ENCODE results near the gene ADAM12.
"Not testable (repeated sequence)": the region's sequence is repeated elsewhere in the genome, so short reads cannot be mapped to it uniquely, and the experiment has no call there.

ADAM12 gene

DNA sequence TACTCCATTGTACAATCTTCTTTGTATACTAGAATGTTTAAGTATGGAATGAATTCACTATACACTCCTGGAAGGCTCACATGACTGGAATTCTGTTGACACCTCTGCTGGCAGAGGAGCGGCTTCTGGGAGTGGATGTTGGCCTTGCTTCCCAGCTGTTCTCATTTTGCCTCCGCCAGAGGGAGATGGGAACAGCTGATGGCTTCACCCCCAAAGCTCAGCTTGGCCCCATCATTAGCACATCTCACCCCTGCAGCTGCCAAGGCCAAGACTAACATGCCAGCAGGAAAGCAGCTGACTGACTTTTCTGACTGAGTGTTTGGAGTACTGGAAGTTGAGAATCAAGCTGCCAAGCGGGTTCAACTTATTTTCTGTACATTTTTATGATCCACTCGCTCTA, 15.1 kb downstream of the ADAM12 start:
- no peak for DNase-seq

DNA sequence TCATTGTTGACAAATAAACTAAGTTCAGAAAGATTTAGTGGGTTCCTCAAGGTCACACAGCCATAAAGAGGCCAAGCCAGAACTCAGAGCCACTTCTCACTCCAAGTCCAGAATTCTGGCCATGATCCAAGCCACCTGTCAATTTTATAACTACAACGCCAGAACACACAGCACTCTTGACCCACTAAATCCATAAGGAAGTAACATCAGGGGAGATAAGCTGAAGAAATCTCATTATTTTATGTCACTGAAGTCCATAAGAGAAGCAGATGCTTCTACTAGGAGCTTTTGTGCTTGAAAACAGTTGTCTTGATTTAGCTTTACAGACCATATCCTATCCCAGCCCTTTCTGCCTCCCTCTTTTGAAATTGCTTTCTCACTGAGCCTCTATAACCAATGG, 15.9 kb downstream of the ADAM12 start:
- DNase-seq: no peak

DNA sequence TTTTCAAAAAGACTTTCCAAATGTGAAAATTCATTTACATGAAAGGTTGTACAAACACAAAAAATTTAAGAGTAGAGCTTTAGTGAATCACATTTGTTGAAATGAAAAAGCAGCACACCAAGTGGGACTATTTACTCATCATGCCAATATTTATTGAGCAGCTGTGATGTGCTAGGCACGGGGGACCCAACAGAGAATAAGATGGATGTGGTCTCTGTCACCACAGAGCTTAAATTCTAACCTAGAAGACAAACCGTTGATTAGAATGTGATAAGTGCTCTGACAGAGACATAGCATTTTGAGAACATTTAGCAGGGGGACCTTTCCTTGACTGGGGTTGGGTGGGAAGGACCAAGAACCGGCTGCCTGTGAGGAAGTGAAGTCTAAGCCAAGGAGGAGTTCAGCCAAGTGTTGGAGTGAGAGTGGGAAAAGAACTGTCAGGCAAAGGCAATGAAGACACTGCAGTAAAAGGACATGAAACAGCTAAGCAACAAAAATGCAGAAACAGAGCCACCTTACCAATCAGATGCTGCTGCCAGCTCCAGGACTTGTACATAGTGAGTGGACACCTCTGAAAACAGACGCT, 19.1 kb downstream of the ADAM12 start:
- DNase-seq: no peak

DNA sequence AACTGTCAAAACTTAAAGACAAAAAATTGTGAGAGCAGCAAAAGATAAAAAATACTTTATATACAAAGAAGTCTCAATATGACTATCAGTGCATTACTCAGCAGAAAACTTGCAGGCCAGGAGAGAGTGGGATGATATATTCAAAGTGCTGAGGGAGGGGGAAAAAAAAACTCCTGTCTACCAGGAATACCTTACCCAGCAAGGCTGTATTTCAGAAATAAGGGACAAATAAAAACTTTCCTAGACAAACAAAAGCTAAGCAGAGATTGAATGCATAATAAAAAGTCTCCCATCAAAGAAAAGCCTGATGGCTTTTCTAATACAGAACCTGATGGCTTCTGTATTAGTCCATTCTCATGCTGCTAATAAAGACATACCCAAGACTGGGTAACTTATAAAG, 31.1 kb downstream of the ADAM12 start:
- no peak for DNase-seq

DNA sequence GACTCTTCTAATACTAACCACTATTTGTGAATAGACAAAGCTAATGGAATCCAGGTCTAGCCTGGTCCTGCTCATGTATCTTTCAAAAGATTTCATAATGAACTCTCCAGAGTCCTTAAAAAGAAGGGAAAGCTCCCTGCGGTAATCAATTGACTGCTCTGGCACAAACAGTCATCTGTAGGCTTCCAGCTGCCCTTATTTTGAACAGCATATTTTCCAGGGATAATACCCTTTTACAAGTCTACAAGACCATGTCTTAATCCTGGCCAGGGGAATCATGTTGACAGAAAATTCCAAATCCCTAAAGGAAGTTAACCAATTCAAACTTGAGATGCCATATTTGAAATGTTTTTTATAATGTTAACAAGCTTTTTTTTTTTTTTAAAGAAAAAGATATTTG, 34.6 kb downstream of the ADAM12 start:
- no peak for DNase-seq

DNA sequence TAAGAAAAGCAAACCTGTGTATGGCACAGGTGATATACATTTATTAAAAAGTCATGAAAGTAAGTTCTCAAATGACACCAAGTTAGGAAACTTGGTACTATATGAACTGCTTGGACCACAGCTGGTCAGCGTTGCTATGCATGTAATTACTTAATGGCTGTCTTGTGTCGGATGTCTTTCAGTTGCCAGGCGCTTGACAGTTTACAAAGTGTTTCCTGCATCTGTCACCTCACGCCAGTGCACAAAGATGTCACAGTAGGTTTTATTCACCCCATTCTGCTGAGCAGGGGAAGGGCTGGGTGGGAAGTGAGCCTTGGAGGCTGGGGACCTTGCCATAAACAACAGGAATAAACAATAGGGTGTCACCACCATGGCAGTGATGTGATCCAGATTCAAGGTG, 35.8 kb downstream of the ADAM12 start:
- DNase-seq: no peak

DNA sequence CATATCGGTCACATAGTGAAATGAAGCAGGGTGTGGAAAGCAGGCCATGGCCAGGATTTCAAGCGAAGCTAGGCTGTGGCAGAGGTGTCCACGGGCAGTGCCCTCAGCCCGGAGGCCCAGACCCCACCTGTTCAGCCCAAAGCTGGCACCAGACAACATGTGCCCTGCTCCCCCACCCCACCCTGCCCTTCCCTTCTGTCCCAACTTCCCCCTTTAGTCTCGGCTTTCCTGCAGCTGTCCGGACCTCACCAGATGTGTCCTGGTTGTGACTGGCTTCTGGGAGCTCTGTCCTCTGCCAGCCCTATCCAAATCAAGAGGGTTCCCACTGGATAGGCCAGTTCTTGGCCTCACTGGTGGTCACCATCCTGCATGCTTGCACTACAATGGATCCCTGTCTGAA, 37.3 kb downstream of the ADAM12 start:
- no peak for DNase-seq

DNA sequence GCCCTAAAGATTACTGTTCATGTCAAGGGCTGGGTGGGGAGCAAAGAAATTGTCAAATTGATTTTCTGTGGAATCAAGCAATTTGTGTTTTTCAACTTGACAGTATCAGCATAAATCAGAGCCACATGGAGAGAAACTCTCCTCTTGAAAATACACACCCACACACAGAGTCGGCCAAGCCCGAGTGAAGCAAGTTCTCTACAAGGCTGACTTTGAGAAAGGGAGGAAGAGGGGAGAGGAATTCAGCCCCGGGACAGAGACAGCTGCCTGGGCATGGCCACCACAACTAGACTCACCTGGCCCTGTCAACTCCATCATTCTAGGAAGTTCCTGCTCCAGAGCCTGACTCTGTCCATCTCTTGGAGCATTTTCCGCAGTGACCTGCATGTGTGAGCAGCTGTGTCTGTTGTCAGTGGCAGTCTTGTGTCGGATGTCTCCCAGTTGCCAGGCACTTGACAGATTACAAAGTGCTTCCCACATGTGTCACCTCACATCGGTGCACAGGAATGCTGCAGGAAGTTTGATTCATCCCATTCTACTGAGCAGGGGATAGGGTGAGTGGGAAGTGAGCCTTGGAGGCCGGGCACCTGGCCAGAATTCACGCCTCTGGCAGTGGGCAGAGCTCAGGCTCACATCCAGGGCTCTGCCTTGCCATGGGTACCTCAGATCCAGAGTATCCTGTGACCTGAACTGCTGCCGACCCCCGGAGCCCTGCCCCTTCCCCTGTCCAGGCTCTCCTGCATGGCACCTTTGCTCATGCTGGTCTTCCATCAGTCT, 37.9 kb downstream of the ADAM12 start:
- no peak for DNase-seq

DNA sequence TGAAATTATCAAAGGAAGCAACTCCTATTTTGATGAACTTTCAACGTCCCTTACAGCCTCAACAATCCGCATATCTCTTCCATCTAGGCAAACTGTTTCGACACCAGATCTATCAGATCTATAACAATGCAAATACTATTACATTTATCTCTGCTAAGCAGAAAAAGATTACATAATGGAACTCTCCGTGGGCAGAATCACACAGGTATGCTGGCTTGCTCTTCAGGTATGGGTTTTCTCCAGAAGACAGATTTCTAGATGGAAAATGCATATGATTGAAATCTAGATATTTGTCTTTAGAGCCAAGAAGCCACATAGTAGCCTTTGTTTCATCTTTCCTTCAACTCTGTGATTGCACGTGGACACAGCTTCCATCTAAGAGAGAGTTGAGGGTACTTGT, 38.6 kb downstream of the ADAM12 start:
- no peak for DNase-seq

DNA sequence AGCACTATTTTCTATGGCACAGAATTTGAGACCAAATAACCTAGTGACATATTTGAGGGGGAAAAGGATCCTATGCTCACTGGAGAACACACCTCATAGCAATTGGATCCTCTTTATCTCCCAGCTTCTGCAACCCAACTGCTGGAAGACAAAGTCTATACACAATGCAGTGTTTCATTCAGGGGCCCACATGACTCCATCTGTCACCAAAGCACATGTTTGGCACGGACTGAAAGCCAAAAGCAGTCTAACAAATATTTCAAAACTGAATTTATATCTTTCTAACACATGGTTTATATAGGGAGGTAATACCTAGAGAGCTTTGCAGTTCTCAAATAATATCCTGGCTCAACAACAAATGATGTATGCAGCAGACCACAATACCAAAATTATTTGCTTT, 39.2 kb downstream of the ADAM12 start:
- no peak for DNase-seq

DNA sequence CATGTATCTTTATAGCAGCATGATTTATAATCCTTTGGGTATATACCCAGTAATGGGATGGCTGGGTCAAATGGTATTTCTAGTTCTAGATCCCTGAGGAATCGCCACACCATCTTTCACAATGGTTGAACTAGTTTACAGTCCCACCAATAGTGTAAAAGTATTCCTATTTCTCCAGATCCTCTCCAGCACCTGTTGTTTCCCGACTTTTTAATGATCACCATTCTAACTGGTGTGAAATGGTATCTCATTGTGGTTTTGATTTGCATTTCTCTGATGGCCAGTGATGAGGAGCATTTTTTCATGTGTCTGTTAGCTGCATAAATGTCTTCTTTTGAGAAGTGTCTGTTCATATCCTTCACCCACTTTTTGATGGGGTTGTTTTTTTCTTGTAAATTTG, 44.8 kb downstream of the ADAM12 start:
- DNase-seq: not testable (repeated sequence)

DNA sequence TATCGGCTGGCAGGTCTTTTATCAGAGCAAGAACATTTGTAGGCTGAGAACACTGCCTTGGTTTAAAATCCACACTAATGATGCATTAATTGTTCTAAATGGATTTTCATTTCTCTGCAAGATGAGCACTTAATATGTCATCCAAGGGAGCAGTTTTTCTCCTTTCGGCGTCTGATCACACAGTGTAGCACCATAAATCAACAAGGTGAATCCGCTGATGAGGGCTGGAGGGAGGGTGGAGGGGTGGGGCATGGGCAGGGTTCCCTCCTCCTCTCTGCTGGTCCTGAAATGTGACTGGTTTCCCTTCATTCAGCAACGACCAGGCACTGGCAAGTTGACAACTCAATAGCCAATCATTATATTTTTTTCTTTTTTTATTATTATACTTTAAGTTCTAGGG, 45.6 kb downstream of the ADAM12 start:
- DNase-seq: no peak

DNA sequence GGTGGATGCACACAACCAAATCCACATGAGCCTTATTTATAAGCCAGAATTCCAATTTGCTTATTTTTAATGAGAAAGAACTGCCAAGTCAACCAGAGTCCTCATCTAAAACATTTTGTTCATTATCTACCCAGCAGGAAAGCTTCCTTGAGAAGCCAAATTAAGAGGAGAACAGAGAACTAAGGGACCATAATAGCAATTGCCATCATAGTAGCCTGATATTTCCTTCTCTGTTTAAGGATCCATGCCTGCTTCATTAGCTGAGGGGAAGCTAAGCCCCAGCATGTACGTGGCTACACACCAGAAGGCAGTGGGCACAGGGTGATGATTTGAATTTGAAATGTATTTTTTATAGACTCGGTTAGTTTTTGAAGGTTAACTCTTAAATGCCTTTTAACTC, 46.8 kb downstream of the ADAM12 start:
- DNase-seq: no peak

DNA sequence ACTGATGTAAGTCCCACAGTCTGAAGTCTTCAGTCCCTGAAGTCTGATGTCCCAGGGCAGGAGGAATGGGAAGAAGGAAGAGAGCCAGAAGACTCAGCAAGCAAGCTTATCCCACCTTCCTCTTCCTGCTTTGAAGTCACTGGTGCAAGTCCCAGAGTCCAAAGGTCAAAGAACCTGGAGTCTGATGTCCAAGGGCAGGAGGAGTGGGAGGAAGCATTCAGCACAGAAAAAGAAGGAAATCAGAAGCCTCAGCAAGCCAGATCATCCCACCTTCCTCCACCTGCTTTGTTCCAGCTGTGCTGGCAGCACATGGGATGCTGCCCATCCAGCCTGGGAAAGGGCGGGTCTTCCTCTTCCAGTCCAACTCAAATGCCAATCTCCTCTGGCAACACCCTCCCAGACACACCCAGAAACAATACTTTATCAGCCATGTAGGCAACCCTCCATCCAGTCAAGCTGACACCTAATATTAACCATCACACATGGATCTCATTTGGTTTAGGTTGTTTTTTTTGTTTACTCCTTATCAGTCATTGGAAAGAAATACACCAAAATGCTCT, 50.9 kb downstream of the ADAM12 start:
- no peak for DNase-seq

DNA sequence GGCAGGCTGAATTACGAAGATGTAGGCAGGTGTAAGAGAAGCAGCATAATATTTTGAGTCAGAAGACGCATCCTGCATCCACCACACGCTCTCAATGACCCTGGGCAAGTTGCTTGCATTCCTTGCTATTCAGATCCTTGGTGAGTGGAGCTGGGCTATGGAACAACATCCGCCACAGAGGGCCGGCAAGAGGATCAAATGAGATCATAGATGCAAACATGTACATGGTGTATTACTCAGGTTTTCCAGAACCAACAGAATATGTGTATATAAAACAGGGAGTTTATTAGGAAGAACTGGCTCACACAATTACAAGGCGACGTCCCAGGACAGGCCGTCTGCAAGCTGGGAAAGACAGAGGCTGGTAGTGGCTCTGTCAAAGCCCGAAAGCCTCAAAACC, 51.5 kb downstream of the ADAM12 start:
- DNase-seq: no peak

DNA sequence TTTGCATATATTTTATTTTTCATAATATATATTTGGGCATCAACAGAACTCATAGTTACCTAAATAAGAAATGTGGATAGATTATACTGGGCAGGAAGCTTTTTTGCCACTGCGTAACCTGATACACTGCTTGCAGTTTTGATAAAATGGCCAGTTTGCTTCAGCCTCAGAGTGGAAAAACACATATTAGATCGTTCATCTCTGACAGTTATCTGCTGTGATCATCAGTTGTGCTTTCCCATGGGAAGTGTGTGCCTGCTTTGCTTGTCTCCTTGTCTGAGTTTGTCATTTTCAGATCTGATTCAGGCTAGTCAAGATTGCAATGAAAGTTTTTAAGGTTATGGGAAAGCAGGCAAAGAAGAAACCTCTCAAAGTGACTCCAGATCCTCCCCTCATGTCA, 54.0 kb downstream of the ADAM12 start:
- no peak for DNase-seq

DNA sequence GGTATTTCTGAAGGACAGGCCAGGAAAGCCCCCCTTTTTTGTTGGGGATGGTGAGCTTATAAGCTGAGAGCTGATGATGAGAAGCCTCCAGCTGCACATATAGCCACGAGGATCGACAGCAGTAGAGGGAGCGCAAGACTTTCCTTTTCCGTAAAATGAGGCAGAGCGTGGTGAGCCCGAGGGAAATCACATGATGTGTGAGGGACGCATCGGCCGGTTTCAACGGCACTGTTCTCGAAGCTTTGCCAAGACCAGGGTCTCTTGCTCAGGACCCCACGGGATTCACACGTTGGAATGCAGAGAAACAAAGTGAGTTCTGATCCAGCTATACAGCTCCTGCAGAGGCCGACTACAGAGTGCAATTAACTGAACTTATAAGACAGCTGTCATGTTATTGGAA, 55.7 kb downstream of the ADAM12 start:
- DNase-seq: no peak

DNA sequence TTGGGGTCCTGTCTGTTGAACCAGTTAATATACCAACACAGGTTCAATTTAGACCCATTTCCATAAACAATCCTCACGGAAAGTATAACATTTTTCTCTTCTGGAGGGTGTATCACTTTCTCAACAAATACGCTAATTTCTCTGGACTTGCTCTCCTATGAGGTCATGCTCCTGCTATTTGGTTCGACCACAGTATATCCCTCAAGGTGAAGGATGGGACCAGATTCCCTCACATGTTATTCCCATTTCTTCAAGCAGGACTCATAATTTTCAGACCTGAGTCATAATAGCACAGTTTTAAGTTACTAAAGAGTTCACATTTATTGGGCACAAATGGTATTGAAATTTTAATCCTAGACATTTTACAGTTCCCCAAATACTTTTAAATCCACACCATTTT, 57.2 kb downstream of the ADAM12 start:
- DNase-seq: no peak

DNA sequence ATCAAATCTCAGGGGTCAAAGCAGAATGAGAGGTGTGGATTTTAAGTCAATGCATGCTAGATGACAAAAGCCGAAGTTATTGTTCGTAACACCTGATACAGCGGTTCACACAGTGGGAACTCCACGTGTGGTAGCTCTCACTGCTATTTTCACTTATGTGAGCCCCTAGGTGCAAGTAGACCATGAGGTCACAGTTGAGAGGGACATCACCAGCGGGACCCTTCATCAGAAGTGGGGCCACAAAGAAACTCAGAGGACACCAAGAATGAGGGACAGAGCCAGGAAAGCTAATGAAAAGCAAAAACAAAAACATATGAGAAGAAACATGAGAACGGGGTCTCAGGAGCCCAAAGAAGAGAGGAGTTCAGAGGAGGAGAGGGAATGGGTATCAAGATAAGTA, 63.5 kb downstream of the ADAM12 start:
- no peak for DNase-seq

DNA sequence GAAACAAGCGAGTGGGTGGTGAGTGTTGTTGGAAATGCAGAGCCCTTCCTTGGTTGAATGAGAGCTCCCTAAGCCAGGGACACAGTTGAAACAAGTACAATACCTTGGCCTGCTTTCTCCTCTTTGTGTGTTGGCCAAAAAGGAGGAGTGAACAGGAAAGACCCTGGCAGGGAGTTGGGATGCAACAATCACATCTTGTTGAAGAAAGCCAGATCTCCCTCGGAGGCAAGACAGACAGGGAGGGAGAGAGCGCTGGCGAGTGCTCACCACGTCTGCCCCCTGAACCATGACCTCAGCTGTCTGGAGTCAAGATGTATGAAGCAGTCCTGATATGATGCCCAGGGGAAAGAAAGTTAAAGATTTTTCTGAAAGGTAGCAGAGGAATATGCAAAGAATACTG, 66.8 kb downstream of the ADAM12 start:
- no peak for DNase-seq

DNA sequence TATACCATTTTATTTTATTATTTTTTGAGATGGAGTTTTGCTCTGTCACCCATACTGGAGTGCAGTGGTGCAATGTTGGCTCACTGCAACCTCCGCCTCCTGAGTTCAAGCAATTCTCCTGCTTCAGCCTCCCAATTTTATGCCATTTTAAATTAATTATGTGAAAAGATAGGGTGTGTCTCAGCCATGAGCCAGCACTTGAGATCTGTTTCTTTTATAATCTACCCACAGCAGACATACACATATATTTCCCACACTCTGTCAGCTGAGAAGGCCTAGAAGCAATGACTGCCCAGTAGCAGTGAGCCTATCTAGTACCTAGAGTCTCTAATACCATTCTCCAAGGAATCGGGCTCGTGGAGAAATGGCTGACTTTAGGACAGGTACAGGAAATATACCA, 70.5 kb downstream of the ADAM12 start:
- no peak for DNase-seq

DNA sequence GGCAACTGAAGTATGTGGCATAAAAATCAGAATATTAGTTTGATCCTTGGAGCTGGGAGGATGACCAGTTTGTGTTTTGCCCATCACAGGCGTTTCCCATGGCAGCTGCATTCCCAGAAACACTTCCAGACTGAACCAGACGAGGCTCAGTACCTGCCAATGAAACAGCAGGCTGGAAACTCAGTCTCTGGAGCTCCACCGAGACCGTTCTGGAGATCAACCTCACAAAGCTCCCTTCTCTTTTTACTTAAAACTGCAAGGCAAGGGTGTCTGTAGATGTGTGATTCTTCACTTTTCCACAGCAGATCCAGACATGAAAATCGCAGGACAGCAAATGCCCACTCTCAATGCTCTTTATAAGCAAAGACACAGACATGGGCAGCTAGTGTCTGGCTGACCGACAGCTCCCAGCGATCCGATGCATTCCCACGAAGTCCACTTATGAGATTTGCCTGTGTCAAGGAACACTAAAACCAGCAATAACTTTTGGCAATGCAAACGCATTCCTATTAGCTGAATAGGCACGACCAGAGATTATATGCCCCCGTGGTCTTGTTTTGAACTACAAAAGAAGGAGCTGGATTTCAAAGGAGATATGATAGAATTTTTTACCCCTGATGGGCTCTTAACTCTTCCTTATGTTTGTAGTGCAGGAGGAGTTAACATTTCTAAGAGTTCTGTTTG, 72.6 kb downstream of the ADAM12 start:
- no peak for DNase-seq

DNA sequence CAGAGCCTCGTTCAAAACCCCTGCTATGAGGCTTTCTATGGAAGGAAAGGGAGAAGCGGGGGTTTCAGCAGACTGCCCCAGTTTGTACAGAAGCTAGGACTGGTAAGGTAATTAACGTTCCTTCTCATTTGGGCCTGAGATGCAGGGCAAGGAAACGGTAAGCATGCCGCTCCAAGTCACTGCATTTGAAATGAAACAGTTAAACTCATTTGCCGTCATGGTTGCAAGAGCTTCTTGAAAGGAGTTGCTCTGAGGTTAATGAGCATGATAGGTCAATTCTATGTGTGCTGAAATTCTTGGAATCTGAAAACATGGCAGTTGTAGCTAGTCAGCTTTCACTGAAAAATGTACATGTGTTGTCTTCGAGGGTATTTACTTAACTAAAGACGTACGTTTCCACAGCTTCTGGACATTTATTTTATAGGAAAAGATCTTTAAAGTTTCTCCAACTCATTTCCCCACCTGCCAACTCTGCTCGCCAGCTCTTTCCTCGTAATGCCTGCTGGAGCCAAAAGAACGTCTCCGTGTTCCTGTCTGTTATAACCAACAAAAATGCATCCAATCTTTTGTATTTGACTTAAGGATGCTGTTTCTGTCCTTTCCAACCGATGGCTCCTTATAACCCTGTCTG, 73.3 kb downstream of the ADAM12 start:
- no peak for DNase-seq

DNA sequence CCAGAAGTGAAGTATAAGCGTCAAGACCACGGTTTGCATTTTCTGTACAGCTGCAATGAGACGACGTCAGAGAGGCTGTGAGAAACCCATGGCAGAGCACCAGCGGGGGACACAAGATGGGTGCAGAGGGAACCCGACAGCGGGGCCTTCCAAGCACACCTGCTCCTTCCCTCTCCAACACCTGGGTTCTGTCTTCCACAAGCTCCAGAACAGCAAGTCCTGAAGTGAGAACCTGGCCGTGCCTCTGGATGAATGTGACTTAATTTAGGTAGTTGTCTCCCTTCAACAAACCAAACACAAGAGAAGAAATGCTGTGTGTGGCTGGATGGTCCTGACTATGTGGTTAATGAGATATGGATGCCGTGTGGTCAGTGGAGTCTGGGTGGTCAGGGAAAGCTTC, 76.1 kb downstream of the ADAM12 start:
- DNase-seq: no peak

Measured in activated CD4-positive, alpha-beta T cell treated with anti-CD3 and anti-CD28 coated beads for 1 hour (primary cell).